ENCODE measurements around the gene ZFC3H1. TPM values are rescaled to one million over a fixed set of nuclear protein-coding genes. Genes with fewer than 3 reads are reported as not detected.

Gene ZFC3H1
- total and polyA plus RNA-seq, 2 donors from 2014 or later: 11.2 to 42.4 TPM

- no peak overlapping the region for H3K27ac ChIP-seq (ENCODE audit: low read depth in 2 of 2, low read length in 2 of 2)
- no peak for FAIRE-seq
- no peak overlapping the region for H3K9ac ChIP-seq (ENCODE audit: low read length in 3 of 3)
- H3K36me3 ChIP-seq (ENCODE audit: control insufficient read depth in 2 of 3, insufficient read depth in 3 of 3, low read length in 3 of 3): peaks cover 0 to 20% (median 0%) of the 10 kb centered on the region in 3 donors
- no peaks in the 10 kb centered on the region for H3K4me1 ChIP-seq (ENCODE audit: control insufficient read depth in 2 of 3, insufficient read depth in 2 of 3, low read depth in 1 of 3, low read length in 3 of 3)
- no peak overlapping the region for H3K4me3 ChIP-seq (ENCODE audit: low read length in 3 of 3)
- no peaks in the 10 kb centered on the region for H3K27me3 ChIP-seq (ENCODE audit: control insufficient read depth, insufficient read depth, low read length)
- TF ChIP-seq CTCF (IDR thresholded peaks at IDR 0.05; ENCODE audit: borderline replicate concordance, extremely low read depth, insufficient read depth): no peak
- no peak for DNase-seq
- intact Hi-C loops (cut with DNase I): no loop called here
- H3K9me3 ChIP-seq (ENCODE audit: control insufficient read depth in 2 of 3, insufficient read depth in 1 of 3, low read length in 3 of 3): no peaks in the 10 kb centered on the region
These were observed 15.1 kb downstream of the ZFC3H1 start for GRCh38 chr12:71648537-71648936.

GRCh38 chr12:71646512-71646911 is 17.1 kb downstream of the ZFC3H1 start:
- Histone ChIP-seq H3K36me3 (ENCODE audit: control insufficient read depth in 2 of 3, insufficient read depth in 3 of 3, low read length in 3 of 3) (peaks cover 0 to 26% (median 0%) of the 10 kb centered on the region in 3 donors), H3K27ac (ENCODE audit: low read depth in 2 of 2, low read length in 2 of 2) (no peak overlapping the region), H3K27me3 (ENCODE audit: control insufficient read depth, insufficient read depth, low read length) (no peaks in the 10 kb centered on the region), H3K4me3 (ENCODE audit: low read length in 3 of 3) (no peak overlapping the region), H3K9ac (ENCODE audit: low read length in 3 of 3) (no peak overlapping the region), H3K4me1 (ENCODE audit: control insufficient read depth in 2 of 3, insufficient read depth in 2 of 3, low read depth in 1 of 3, low read length in 3 of 3) (no peaks in the 10 kb centered on the region), H3K9me3 (ENCODE audit: control insufficient read depth in 2 of 3, insufficient read depth in 1 of 3, low read length in 3 of 3) (no peaks in the 10 kb centered on the region)
- intact Hi-C loops (cut with DNase I): no loop called here
- no peak for DNase-seq
- no peak for FAIRE-seq
- TF ChIP-seq CTCF (IDR thresholded peaks at IDR 0.05; ENCODE audit: borderline replicate concordance, extremely low read depth, insufficient read depth): no peak

GRCh38 chr12:71645268-71645667 is 18.4 kb downstream of the ZFC3H1 start:
- DNase-seq (no peak), FAIRE-seq (no peak)
- no peak overlapping the region for H3K9ac ChIP-seq (ENCODE audit: low read length in 3 of 3)
- no peak overlapping the region for H3K4me3 ChIP-seq (ENCODE audit: low read length in 3 of 3)
- peaks cover 0 to 30% (median 4%) of the 10 kb centered on the region in 3 donors for H3K36me3 ChIP-seq (ENCODE audit: control insufficient read depth in 2 of 3, insufficient read depth in 3 of 3, low read length in 3 of 3)
- intact Hi-C loops (cut with DNase I): no loop called here
- H3K27me3 ChIP-seq (ENCODE audit: control insufficient read depth, insufficient read depth, low read length): no peaks in the 10 kb centered on the region
- no peak for TF ChIP-seq CTCF (IDR thresholded peaks at IDR 0.05; ENCODE audit: borderline replicate concordance, extremely low read depth, insufficient read depth)
- H3K4me1 ChIP-seq (ENCODE audit: control insufficient read depth in 2 of 3, insufficient read depth in 2 of 3, low read depth in 1 of 3, low read length in 3 of 3): no peaks in the 10 kb centered on the region
- no peaks in the 10 kb centered on the region for H3K9me3 ChIP-seq (ENCODE audit: control insufficient read depth in 2 of 3, insufficient read depth in 1 of 3, low read length in 3 of 3)
- H3K27ac ChIP-seq (ENCODE audit: low read depth in 2 of 2, low read length in 2 of 2): no peak overlapping the region

GRCh38 chr12:71642264-71642663 is 21.4 kb downstream of the ZFC3H1 start:
- no peak for TF ChIP-seq CTCF (IDR thresholded peaks at IDR 0.05; ENCODE audit: borderline replicate concordance, extremely low read depth, insufficient read depth)
- intact Hi-C loops (cut with DNase I): no loop called here
- no peak overlapping the region for H3K4me3 ChIP-seq (ENCODE audit: low read length in 3 of 3)
- no peak overlapping the region for H3K9ac ChIP-seq (ENCODE audit: low read length in 3 of 3)
- no peaks in the 10 kb centered on the region for H3K4me1 ChIP-seq (ENCODE audit: control insufficient read depth in 2 of 3, insufficient read depth in 2 of 3, low read depth in 1 of 3, low read length in 3 of 3)
- no peaks in the 10 kb centered on the region for H3K27me3 ChIP-seq (ENCODE audit: control insufficient read depth, insufficient read depth, low read length)
- H3K27ac ChIP-seq (ENCODE audit: low read depth in 2 of 2, low read length in 2 of 2): no peak overlapping the region
- FAIRE-seq (no peak), DNase-seq (no peak)
- peaks cover 0 to 34% (median 10%) of the 10 kb centered on the region in 3 donors for H3K36me3 ChIP-seq (ENCODE audit: control insufficient read depth in 2 of 3, insufficient read depth in 3 of 3, low read length in 3 of 3)
- no peaks in the 10 kb centered on the region for H3K9me3 ChIP-seq (ENCODE audit: control insufficient read depth in 2 of 3, insufficient read depth in 1 of 3, low read length in 3 of 3)
